Fibroblast of skin of left quadriceps (primary cell): ENCODE measurements around the gene STUB1.
"Not testable (repeated sequence)": the region's sequence is repeated elsewhere in the genome, so short reads cannot be mapped to it uniquely, and the experiment has no call there.

Experiments used
- DNase-seq, 2 experiments: peaks; one replicate each; pipeline ENCODE4 v3.0.0-alpha.2; 2013; ENCODE audit warnings: low read depth in 2 of 2

Gene STUB1

GRCh38 chr16:678858-679813 lies 1.1 kb upstream of the STUB1 start:
- no peak for DNase-seq

GRCh38 chr16:680625-680945 lies 375 bp downstream of the STUB1 start:
- no peak for DNase-seq

DNA sequence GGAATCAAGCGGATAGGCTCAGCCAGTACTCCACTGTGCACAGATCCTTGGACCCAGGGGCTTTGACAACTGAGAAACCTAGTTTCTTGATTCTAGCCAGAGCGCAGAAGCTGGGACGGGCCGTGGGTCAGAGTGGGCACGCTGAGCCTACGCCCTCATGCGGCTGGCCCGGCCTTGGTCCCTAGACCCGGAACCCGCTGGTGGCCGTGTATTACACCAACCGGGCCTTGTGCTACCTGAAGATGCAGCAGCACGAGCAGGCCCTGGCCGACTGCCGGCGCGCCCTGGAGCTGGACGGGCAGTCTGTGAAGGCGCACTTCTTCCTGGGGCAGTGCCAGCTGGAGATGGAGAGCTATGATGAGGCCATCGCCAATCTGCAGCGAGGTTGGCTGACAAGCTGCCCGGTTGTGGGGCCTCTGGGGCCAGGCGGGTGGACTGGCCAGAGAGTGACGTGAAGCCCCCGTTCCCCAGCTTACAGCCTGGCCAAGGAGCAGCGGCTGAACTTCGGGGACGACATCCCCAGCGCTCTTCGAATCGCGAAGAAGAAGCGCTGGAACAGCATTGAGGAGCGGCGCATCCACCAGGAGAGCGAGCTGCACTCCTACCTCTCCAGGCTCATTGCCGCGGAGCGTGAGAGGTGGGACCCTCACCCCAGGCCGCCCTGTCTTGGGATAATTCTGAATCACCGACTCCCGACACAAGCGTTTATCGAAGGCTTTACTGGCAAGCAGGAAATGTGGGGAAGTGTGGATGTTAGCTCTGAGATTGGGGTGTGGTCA lies 946 bp downstream of the STUB1 start:
- DNase-seq, result no peak

- no peak for DNase-seq
Observed at GRCh38 chr16:681746-682427, 1.7 kb downstream of the STUB1 start.

- no peak for DNase-seq
Observed at GRCh38 chr16:682493-683395, 2.5 kb downstream of the STUB1 start.

- no peak for DNase-seq
Observed at GRCh38 chr16:683396-684070, 3.3 kb downstream of the STUB1 start.

DNA sequence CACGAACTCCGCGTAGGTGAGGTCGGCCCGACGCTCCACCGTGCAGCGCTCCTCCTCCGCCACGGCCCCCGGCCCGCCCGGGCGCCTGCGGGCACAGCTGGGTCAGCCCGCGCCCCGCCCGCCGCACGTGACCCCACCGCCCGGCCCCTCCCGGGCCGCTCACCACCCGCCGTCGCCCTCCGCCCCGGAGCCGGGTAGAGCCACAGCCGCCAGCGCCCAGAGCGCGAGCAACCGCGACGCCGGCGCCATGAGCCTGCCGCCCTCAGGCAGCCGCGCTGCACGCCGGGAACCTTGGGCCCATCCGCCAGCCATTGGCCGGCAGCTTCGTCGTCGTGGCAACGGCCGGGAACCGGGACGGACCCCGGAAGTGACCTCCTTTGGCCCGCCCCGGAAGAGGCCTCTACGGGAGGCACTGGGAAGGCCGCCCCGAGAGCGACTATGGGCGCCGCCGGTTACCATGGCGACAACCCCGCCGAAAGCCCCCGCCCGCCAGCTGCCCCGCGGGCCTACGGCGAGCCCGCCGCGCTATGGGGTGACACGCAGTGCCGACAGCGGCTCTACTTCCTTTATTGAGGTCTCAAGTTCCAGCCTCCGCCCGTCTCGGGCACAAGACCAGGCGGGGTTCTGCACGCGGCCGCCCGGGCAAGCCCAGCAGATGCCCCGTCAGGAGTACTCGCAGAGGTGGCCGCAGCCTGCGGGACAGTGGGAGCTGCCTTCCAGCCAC lies 4.0 kb downstream of the STUB1 start, which contains the start of gene JMJD8:
JMJD8 (minus strand) TSS at position 264 of the 724 bp plus-strand sequence; CDS start at position 249, 15 bp downstream.
- peak; percentile 84 to 88 for DNase-seq

DNA sequence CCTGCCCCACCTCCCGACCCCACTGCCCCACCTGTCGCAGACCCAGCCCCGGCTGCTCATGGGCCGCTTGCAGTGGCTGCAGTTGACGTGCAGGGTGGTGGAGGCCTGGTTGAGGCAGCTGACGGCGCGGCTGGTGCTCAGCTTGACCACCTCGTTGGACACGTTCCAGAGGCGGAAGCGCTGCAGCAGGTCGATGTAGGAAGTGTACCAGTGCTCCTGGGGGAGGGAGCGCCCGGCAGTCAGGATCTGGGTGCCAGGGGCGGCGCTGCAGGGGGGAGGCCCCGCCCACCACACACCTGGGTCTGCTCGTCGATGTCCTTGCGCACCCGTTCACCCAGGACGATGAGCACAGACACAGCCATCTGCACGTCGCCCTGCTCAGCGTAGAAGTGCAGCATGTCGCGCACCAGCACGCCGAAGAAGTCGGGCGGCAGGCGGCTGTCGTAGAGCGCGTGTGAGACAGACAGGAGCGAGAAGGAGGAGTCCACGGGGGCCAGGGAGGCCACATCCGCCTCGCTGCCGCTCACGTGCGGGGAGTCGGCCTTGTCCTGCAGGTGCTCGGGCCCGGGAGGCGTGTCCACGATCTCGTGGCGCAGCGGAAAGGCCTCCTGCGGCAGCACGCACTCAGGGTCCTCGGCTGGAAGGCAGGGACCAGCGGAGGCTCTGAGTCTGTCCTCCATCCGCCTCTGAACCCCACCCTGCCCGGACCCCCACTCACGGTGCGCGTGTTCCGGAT lies 4.9 kb downstream of the STUB1 start:
- no peak for DNase-seq

DNA sequence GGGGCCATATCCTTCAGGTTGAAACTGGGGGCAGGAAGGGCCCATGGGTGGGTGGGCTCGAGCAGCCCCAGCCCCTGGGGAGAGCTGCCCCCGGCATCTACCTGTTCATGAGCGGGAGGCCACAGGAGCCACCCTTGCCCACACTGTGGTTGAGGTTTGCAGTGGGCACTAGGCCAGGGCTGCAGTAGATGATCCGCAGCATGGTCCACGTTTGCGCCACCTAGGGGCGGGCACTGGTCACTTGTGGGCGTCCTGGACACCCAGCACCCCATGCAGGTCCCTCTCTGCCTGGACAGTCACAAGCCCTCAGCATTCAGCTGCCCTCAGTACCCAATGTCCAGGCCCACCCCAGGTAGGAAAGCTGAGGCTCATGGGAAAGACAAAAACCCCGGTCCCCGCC lies 5.8 kb downstream of the STUB1 start:
- no peak for DNase-seq

DNA sequence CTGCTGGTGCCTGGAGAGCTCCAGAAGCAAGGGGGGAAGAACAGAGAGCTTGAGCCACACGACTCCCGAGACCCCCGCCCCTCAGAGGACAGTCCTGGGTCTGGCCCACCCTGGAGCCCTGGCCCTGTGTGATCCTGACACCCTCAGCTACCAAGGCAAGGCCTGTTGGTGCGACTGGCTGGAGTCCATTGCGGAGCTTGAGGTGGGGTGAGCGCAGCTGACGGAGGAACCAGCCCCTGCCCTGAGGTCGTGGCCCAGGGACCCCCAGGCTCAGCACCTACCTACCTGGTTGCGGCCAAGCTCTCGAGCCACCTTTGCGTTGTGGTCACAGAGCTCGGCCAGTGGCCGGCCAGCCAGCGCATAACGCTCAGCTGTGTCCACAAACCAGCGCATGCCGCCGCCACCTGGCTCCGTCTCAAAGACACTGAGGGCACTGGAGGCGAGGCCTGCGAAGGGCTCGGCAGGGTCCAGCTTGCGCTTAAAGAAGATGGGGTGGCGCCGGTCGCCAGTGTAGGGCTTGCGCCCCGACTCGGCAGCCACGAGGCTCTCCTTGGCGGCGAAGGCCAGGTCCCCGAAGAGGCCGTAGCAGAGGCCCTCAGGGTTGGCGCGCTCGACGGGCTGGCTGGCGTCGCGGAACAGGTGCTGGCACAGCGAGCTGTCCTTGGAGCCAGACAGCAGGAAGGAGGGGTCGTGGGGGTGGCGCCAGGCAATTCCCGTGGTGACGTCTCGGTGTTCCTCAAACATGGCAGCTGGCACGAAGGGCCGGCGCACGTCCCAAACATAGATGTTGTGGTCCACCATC lies 6.5 kb downstream of the STUB1 start:
- DNase-seq, result no peak

DNA sequence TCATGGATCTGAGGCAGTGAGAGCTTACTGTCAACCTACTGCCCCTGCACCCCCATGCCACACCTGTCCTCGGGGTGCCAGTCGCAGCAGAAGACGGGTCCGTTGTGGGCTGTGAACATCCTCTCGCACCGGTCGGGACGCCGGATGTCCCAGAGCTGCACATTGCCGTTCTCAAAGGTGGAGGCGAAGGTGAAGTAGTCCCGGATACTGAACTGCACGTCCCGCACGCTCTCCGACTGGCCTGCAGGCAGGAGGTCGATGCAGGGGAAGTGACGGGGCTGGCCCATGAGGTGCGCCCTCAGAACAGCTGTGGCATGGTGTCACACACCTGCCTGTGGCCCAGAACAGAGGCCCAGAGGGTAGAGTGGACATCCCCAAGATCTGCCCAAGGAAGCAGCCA lies 7.3 kb downstream of the STUB1 start:
- no peak for DNase-seq

- no peak for DNase-seq
Observed at GRCh38 chr16:689175-689897, 9.1 kb downstream of the STUB1 start.

GRCh38 chr16:691242-691641 lies 11.0 kb downstream of the STUB1 start:
- DNase-seq, result not testable (repeated sequence)

- no peak for DNase-seq
Observed at GRCh38 chr16:692356-693108, 12.3 kb downstream of the STUB1 start.

DNA sequence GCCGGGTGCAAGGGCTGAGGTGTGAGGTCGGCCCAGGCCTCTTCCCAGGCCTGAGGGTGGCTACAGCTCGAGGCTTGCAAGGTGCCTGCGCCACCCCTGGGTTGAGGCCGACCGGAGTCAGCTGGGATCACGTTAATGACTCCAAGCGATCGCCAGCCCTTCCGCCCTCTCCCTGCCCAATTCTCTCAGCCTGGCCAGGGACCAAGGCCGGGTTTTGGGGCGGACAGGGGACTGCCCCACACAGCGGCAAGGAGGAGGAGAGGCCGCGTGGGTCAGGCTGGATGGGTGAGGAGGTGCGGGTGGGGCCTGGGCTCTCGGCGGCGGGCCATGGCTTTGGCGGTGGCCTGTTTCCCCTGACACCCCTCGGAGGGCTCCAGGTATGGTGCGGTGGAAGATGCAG lies 13.2 kb downstream of the STUB1 start:
- DNase-seq, result no peak

DNA sequence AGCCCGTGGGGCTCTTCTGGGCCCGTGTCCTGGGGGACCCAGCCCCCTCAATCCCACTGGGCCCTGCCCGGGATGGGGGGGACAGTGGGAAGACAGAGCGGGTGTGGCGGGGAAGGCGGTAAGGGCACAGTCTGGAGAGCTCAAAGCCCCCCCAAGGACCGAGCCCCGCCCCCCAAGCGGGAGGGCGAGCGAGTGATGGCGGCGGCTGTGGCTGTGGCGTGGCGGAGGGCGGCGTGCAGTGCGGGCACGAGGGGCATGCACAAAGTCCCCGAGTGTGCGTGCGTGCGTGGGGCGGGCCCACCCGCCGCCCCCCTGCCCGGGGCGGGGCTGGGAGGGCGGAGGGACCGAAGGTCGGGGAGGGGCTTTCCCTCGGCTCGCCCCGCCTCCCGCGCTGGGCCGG lies 13.6 kb downstream of the STUB1 start:
- DNase-seq, result no peak
